ENCODE data around the gene GABRG2.

The GABRG2 gene

GRCh38 chr5:162067162-162067561 lies 411 bp upstream of the GABRG2 start:
- Mint-ChIP-seq H3K4me1 (no peaks in the 10 kb centered on the region), H3K4me3 (no peak overlapping the region), H3K9me3 (no peaks in the 10 kb centered on the region), H3K36me3 (ENCODE audit: low read depth) (no peaks in the 10 kb centered on the region), H3K27ac (no peak overlapping the region), H3K27me3 (ENCODE audit: low read depth) (peaks cover 28% of the 10 kb centered on the region)
- TF ChIP-seq CTCF (IDR thresholded peaks at IDR 0.05; ENCODE audit: unreplicated experiment in 3 of 3), result no peak

- no peak overlapping the region for H3K27ac Mint-ChIP-seq
- H3K36me3 Mint-ChIP-seq (ENCODE audit: low read depth), result no peaks in the 10 kb centered on the region
- no peaks in the 10 kb centered on the region for H3K9me3 Mint-ChIP-seq
- H3K4me3 Mint-ChIP-seq, result no peak overlapping the region
- no peaks in the 10 kb centered on the region for H3K4me1 Mint-ChIP-seq
- peaks cover 28% of the 10 kb centered on the region for H3K27me3 Mint-ChIP-seq (ENCODE audit: low read depth)
- no peak for TF ChIP-seq CTCF (IDR thresholded peaks at IDR 0.05; ENCODE audit: unreplicated experiment in 3 of 3)
Observed at GRCh38 chr5:162068412-162068811, 839 bp downstream of the GABRG2 start.

GRCh38 chr5:162068936-162069335 lies 1.4 kb downstream of the GABRG2 start:
- peaks cover 28% of the 10 kb centered on the region for H3K27me3 Mint-ChIP-seq (ENCODE audit: low read depth)
- no peaks in the 10 kb centered on the region for H3K4me1 Mint-ChIP-seq
- H3K9me3 Mint-ChIP-seq, result no peaks in the 10 kb centered on the region
- no peaks in the 10 kb centered on the region for H3K36me3 Mint-ChIP-seq (ENCODE audit: low read depth)
- H3K27ac Mint-ChIP-seq, result no peak overlapping the region
- TF ChIP-seq CTCF (IDR thresholded peaks at IDR 0.05; ENCODE audit: unreplicated experiment in 3 of 3), result no peak
- no peak overlapping the region for H3K4me3 Mint-ChIP-seq

- H3K27ac Mint-ChIP-seq, result no peak overlapping the region
Observed at GRCh38 chr5:162078805-162079204, 11.2 kb downstream of the GABRG2 start.

GRCh38 chr5:162091336-162091735 lies 23.8 kb downstream of the GABRG2 start:
- Mint-ChIP-seq H3K27me3 (ENCODE audit: low read depth) (no peaks in the 10 kb centered on the region), H3K27ac (no peak overlapping the region), H3K36me3 (ENCODE audit: low read depth) (no peaks in the 10 kb centered on the region), H3K9me3 (no peaks in the 10 kb centered on the region), H3K4me3 (no peak overlapping the region), H3K4me1 (no peaks in the 10 kb centered on the region)
- TF ChIP-seq CTCF (IDR thresholded peaks at IDR 0.05; ENCODE audit: unreplicated experiment in 3 of 3), result no peak

More at GRCh38 chr5:162078805-162079204, 11.2 kb downstream of the GABRG2 start:
- Mint-ChIP-seq H3K27me3 (ENCODE audit: low read depth) (no peaks in the 10 kb centered on the region), H3K4me1 (no peaks in the 10 kb centered on the region), H3K4me3 (no peak overlapping the region), H3K9me3 (no peaks in the 10 kb centered on the region), H3K36me3 (ENCODE audit: low read depth) (no peaks in the 10 kb centered on the region)
- TF ChIP-seq CTCF (IDR thresholded peaks at IDR 0.05; ENCODE audit: unreplicated experiment in 3 of 3), result no peak

- Mint-ChIP-seq H3K4me3 (no peak overlapping the region), H3K27me3 (ENCODE audit: low read depth) (no peaks in the 10 kb centered on the region), H3K27ac (no peak overlapping the region), H3K4me1 (no peaks in the 10 kb centered on the region), H3K9me3 (no peaks in the 10 kb centered on the region), H3K36me3 (ENCODE audit: low read depth) (no peaks in the 10 kb centered on the region)
- no peak for TF ChIP-seq CTCF (IDR thresholded peaks at IDR 0.05; ENCODE audit: unreplicated experiment in 3 of 3)
Observed at GRCh38 chr5:162096448-162096847, 28.9 kb downstream of the GABRG2 start.

Measured in nephron (organoid).